OCI-LY7 (cell line): ENCODE measurements around the gene GTPBP8. TPM values are rescaled to one million over a fixed set of nuclear protein-coding genes. Genes with fewer than 3 reads are reported as not detected.

Experiments used
- BruUV-seq: library from RNA; stranded (reverse); fragments of 400-500 nt; replicated peaks from 2 replicates; lab custom pipeline; 2021; lab: Mats Ljungman, UMichigan
- CTCF ChIA-PET: fragments of 300-600 bp; sonication (Branson Sonifier 250); formaldehyde crosslinking; loops from one replicate; lab custom pipeline; 2022; ENCODE audit warnings: antibody characterized with exemption; ENCODE audit not compliant: unreplicated experiment; lab: Charles Lee
- POLR2A ChIA-PET: fragments of 300-600 bp; sonication (Branson Sonifier 250); formaldehyde crosslinking; loops from one replicate; lab custom pipeline; 2022; ENCODE audit warnings: antibody characterized with exemption; lab: Charles Lee
- DNase-seq: peaks from one replicate; pipeline ENCODE4 v3.0.0-alpha.2; 2015; ENCODE audit warnings: low spot score
- H2AFZ ChIP-seq: fragments of 200-600 bp; sonication (generic), shearing (Covaris generic); 2 replicates; pipeline ENCODE4 v1.6.1; 2014; ENCODE audit warnings: mild to moderate bottlenecking, antibody characterized with exemption, low read length, moderate library complexity
- H3K27ac ChIP-seq: fragments of 200-600 bp; sonication (generic); 2 replicates; pipeline ENCODE4 v1.5.1; 2014; ENCODE audit warnings: mixed run types, low read depth, mild to moderate bottlenecking, moderate library complexity, low read length, inconsistent platforms; ENCODE audit not compliant: poor library complexity, severe bottlenecking
- H3K36me3 ChIP-seq: fragments of 200-600 bp; sonication (generic); 2 replicates; pipeline ENCODE4 v1.6.1; 2014; ENCODE audit warnings: mild to moderate bottlenecking, antibody characterized with exemption, low read length, moderate library complexity, mixed read lengths; ENCODE audit not compliant: insufficient read depth
- H3K4me1 ChIP-seq: fragments of 200-600 bp; sonication (generic); 2 replicates; pipeline ENCODE4 v1.5.1; 2014; ENCODE audit warnings: mild to moderate bottlenecking, low read length; ENCODE audit not compliant: insufficient read depth, poor library complexity, severe bottlenecking
- H3K4me2 ChIP-seq: fragments of 200-600 bp; sonication (generic); 2 replicates; pipeline ENCODE4 v1.6.1; 2014; ENCODE audit warnings: mild to moderate bottlenecking, low read length
- H3K4me3 ChIP-seq: fragments of 200-600 bp; sonication (generic); 2 replicates; pipeline ENCODE4 v1.5.1; 2014; ENCODE audit warnings: mild to moderate bottlenecking, low read depth, low read length; ENCODE audit not compliant: poor library complexity, severe bottlenecking
- H3K79me2 ChIP-seq: fragments of 200-600 bp; sonication (generic); 2 replicates; pipeline ENCODE4 v1.6.1; 2016; ENCODE audit warnings: low read depth, mild to moderate bottlenecking, low read length, moderate library complexity, mixed read lengths; ENCODE audit not compliant: insufficient read depth
- H3K9me2 ChIP-seq: fragments of 200-600 bp; sonication (generic); 2 replicates; pipeline ENCODE4 v1.6.1; 2016; ENCODE audit warnings: mild to moderate bottlenecking, low read length, mixed read lengths; ENCODE audit not compliant: insufficient read depth
- H3K9me3 ChIP-seq: fragments of 200-600 bp; sonication (generic); 2 replicates; pipeline ENCODE4 v1.6.1; 2014; ENCODE audit warnings: mild to moderate bottlenecking, mixed run types, low read length, mixed read lengths
- H4K20me1 ChIP-seq: fragments of 200-600 bp; sonication (generic); 2 replicates; pipeline ENCODE4 v1.6.1; 2014; ENCODE audit warnings: mild to moderate bottlenecking, antibody characterized with exemption, low read length, moderate library complexity, mixed read lengths; ENCODE audit not compliant: insufficient read depth
- EZH2phosphoT487 ChIP-seq: fragments of 200-600 bp; sonication (generic); IDR thresholded peaks from 2 replicates; pipeline ENCODE4 v1.6.1; 2018; ENCODE audit warnings: low read depth, borderline replicate concordance, mild to moderate bottlenecking, mixed run types, antibody characterized with exemption, low read length, moderate library complexity, mixed read lengths
- intact Hi-C: fragments of 100-400 bp; cut with micrococcal nuclease; formaldehyde crosslinking; loops from one replicate; pipeline ENCODE4 v1.10.0; 2022; ENCODE audit not compliant: unreplicated experiment
- total RNA-seq, 2 experiments: library from RNA; depleted of rRNA in 1 of 2; stranded (reverse); fragments of >200 nt in 1 of 2; shearing (Covaris generic) in 1 of 2; gene quantifications; 2 replicates each; pipeline ENCODE4 v1.2.3, GENCODE V29; 2014 to 2022
- TF ChIP-seq, protein P1 (sequence below): fragments of 200-600 bp; sonication (generic); conservative IDR thresholded peaks from 2 replicates; pipeline ENCODE4 v1.5.1; 2014; ENCODE audit warnings: mild to moderate bottlenecking, antibody characterized with exemption, low read length, moderate library complexity, mixed read lengths

GTPBP8 gene
- total RNA-seq, 2 experiments from 2014 or later, result 21.9 to 23.8 TPM

DNA sequence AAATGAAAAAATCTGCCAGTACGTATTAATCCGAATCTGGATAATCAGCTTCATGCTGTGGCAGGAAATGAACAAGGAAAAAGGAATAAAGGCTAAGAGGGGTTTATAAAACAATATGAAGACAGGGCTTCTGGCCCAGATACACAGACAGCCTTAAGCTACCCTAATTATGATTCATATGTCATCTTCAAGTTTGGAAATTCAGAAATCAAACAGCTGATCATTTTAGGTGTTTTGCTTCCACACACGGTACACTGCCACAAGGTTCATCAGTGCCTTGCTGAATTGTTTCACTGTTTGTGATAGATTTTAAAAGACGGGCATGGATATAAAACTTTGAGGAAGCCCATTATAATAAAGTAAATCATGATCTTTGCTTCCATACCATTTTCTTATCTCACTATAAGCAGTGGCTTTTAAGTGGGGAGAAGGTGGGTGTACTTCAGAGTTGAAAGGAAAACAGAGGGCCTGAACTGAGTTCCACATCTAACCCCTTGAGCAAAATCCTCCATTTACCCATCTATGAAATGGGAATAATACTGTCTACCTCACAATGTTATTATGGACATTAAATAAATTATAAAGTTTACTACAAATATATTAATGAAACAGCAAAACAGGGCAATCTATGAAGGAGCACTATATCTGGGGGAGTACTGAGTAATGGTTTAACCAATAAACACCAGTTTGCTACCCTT is 15.7 kb downstream of the GTPBP8 start:
- Histone ChIP-seq H3K9me2 (no peaks in the 10 kb centered on the region), H3K4me1 (peaks cover 5% of the 10 kb centered on the region), H3K27ac (no peak overlapping the region), H4K20me1 (no peaks in the 10 kb centered on the region), H3K36me3 (peaks cover 99% of the 10 kb centered on the region), H3K79me2 (peaks cover 10% of the 10 kb centered on the region; the same call in 1 of the 2 replicates), H3K9me3 (no peaks in the 10 kb centered on the region), H2AFZ (no peak overlapping the region), H3K4me2 (no peak overlapping the region), H3K4me3 (no peak overlapping the region)
- intact Hi-C loops, result no loop called here
- no peak for DNase-seq
- BruUV-seq, result no TSS peak
- CTCF ChIA-PET, result no interaction called here
- TF ChIP-seq, protein P1, sequence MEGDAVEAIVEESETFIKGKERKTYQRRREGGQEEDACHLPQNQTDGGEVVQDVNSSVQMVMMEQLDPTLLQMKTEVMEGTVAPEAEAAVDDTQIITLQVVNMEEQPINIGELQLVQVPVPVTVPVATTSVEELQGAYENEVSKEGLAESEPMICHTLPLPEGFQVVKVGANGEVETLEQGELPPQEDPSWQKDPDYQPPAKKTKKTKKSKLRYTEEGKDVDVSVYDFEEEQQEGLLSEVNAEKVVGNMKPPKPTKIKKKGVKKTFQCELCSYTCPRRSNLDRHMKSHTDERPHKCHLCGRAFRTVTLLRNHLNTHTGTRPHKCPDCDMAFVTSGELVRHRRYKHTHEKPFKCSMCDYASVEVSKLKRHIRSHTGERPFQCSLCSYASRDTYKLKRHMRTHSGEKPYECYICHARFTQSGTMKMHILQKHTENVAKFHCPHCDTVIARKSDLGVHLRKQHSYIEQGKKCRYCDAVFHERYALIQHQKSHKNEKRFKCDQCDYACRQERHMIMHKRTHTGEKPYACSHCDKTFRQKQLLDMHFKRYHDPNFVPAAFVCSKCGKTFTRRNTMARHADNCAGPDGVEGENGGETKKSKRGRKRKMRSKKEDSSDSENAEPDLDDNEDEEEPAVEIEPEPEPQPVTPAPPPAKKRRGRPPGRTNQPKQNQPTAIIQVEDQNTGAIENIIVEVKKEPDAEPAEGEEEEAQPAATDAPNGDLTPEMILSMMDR, result no peak
- TF ChIP-seq EZH2phosphoT487, result no peak
- POLR2A ChIA-PET, result interaction anchor here (1.2 to 5.5 kb wide), 4 partner anchors 10 to 14 kb away, joined by 3 to 45 read pairs (median 14); partner anchors contain the start of gene GTPBP8

DNA sequence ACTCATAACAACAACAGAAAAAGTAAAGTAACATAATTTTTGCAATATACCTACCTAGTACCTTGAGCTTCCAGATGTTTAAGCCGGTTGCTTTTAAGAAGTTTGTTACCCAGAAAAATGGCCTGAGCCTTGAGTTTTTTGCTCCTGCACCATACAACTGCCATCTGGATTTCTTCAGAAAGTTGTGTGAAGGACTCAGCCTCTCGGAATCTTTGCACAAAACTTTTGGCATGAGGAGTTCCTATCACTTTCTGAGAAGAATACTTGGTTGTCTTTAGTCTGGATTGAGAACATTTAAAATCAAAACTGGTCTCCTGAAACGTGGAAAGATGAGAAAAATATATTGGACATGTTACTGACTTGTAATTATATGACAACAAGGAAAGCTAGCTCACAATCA is 17.3 kb downstream of the GTPBP8 start:
- H3K9me3 ChIP-seq, result no peaks in the 10 kb centered on the region
- intact Hi-C loops, result no loop called here
- no peaks in the 10 kb centered on the region for H3K9me2 ChIP-seq
- TF ChIP-seq, protein P1, result no peak
- TF ChIP-seq EZH2phosphoT487, result no peak
- no peaks in the 10 kb centered on the region for H3K4me1 ChIP-seq
- no peaks in the 10 kb centered on the region for H4K20me1 ChIP-seq
- ChIA-PET POLR2A (interaction anchor here (1.6 to 5.5 kb wide), 5 partner anchors 8 to 26 kb away, joined by 4 to 45 read pairs (median 22); partner anchors contain the start of gene GTPBP8), CTCF (interaction anchor here (0.6 kb wide), 1 partner anchor 10 kb away, joined by 3 read pairs; no protein-coding TSS in a partner anchor)
- no peak overlapping the region for H3K4me3 ChIP-seq
- DNase-seq, result no peak
- H3K4me2 ChIP-seq, result no peak overlapping the region
- H3K79me2 ChIP-seq, result peaks cover 25% of the 10 kb centered on the region; the same call in 1 of the 2 replicates
- no peak overlapping the region for H3K27ac ChIP-seq
- no peak overlapping the region for H2AFZ ChIP-seq
- BruUV-seq, result no TSS peak
- peaks cover 100% of the 10 kb centered on the region for H3K36me3 ChIP-seq

DNA sequence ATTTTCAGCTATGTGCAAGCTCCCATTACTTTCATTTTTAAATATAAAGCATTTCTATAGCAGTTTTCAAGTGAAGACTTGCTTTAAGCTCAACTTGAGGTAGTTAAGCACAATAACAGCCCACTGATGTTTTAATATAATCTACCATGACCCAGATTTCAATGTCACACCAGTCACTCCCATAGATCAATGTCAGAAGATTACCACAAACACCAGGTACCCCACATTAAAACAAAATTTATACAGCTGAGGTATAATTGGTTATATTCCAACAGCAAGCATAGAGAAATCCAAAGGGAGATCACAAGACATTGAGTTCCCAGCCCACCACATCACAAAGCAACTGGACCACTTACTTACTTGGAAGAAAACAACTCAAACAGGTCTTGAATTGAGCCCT is 22.8 kb downstream of the GTPBP8 start:
- no peak overlapping the region for H3K4me3 ChIP-seq
- peaks cover 16% of the 10 kb centered on the region for H3K4me1 ChIP-seq
- H4K20me1 ChIP-seq, result no peaks in the 10 kb centered on the region
- peaks cover 88% of the 10 kb centered on the region for H3K36me3 ChIP-seq
- no peak overlapping the region for H3K4me2 ChIP-seq
- no peaks in the 10 kb centered on the region for H3K9me3 ChIP-seq
- H3K79me2 ChIP-seq, result peaks cover 73% of the 10 kb centered on the region
- no peaks in the 10 kb centered on the region for H3K9me2 ChIP-seq
- no peak for DNase-seq
- TF ChIP-seq EZH2phosphoT487, result no peak
- TF ChIP-seq, protein P1, result no peak
- ChIA-PET POLR2A (interaction anchor here (0.6 to 1.0 kb wide), 3 partner anchors 9 to 1422 kb away, joined by 3 read pairs; no protein-coding TSS in a partner anchor), CTCF (no interaction called here)
- intact Hi-C loops, result no loop called here
- no peak overlapping the region for H3K27ac ChIP-seq
- no TSS peak for BruUV-seq
- no peak overlapping the region for H2AFZ ChIP-seq
